HFFc6 (cell line): ENCODE data around the gene TMC1. TPM values are rescaled to one million over a fixed set of nuclear protein-coding genes. Genes with fewer than 3 reads are reported as not detected.

Experiments used
- DNase-seq: peaks from one replicate; pipeline ENCODE4 v3.0.0-alpha.2; 2018
- H3K27ac Mint-ChIP-seq: 2 replicates; pipeline ENCODE4 v1.8.0; 2020; ENCODE audit warnings: mild to moderate bottlenecking, mixed read lengths
- H3K27me3 Mint-ChIP-seq: 2 replicates; pipeline ENCODE4 v1.8.0; 2021; ENCODE audit warnings: mild to moderate bottlenecking, moderate library complexity, mixed read lengths; ENCODE audit not compliant: insufficient read depth
- H3K36me3 Mint-ChIP-seq: 2 replicates; pipeline ENCODE4 v1.8.0; 2021; ENCODE audit warnings: low read depth, mixed read lengths
- H3K4me1 Mint-ChIP-seq: 2 replicates; pipeline ENCODE4 v1.8.0; 2020; ENCODE audit warnings: low read depth, mixed read lengths
- H3K4me3 Mint-ChIP-seq: 2 replicates; pipeline ENCODE4 v1.8.0; 2020; ENCODE audit warnings: mild to moderate bottlenecking, moderate library complexity, mixed read lengths
- H3K9me3 Mint-ChIP-seq: 2 replicates; pipeline ENCODE4 v1.8.0; 2020; ENCODE audit warnings: mild to moderate bottlenecking, mixed read lengths
- CTCF ChIP-seq: fragments of 200-600 bp; sonication (generic); IDR thresholded peaks from 2 replicates; pipeline ENCODE4 v1.5.0; 2021; ENCODE audit warnings: antibody characterized with exemption, mild to moderate bottlenecking
- total RNA-seq, 6 experiments: library from RNA; stranded (reverse); fragmentation: NEBNext Ultra II Directional; extraction: Animal tissue kit (Norgen Biotek cat#: 25700); gene quantifications; 2 replicates in 1 of 6; 3 replicates in 5 of 6; pipeline ENCODE4 v1.2.3, GENCODE V29; 2021

Gene TMC1
- total RNA-seq, 6 experiments from 2014 or later: 0.09 to 1.1 (median 0.65) TPM

GRCh38 chr9:72703574-72703973 is 182.2 kb downstream of the TMC1 start:
- no peaks in the 10 kb centered on the region for H3K9me3 Mint-ChIP-seq
- no peaks in the 10 kb centered on the region for H3K36me3 Mint-ChIP-seq
- H3K4me3 Mint-ChIP-seq: no peak overlapping the region
- DNase-seq: peak; percentile 1
- TF ChIP-seq CTCF: no peak
- H3K27ac Mint-ChIP-seq: no peak overlapping the region
- peaks cover 5% of the 10 kb centered on the region for H3K27me3 Mint-ChIP-seq
- H3K4me1 Mint-ChIP-seq: no peaks in the 10 kb centered on the region

- no peaks in the 10 kb centered on the region for H3K4me1 Mint-ChIP-seq
Measured at GRCh38 chr9:72704688-72705375, 183.4 kb downstream of the TMC1 start.

GRCh38 chr9:72718503-72718902 is 197.1 kb downstream of the TMC1 start:
- no peaks in the 10 kb centered on the region for H3K9me3 Mint-ChIP-seq
- H3K4me1 Mint-ChIP-seq: no peaks in the 10 kb centered on the region
- H3K27me3 Mint-ChIP-seq: peaks cover 18% of the 10 kb centered on the region
- no peak overlapping the region for H3K4me3 Mint-ChIP-seq
- DNase-seq: no peak
- TF ChIP-seq CTCF: no peak
- H3K36me3 Mint-ChIP-seq: no peaks in the 10 kb centered on the region
- no peak overlapping the region for H3K27ac Mint-ChIP-seq

More at GRCh38 chr9:72704688-72705375, 183.4 kb downstream of the TMC1 start:
- DNase-seq: no peak
- no peak overlapping the region for H3K27ac Mint-ChIP-seq
- H3K27me3 Mint-ChIP-seq: peaks cover 8% of the 10 kb centered on the region
- no peak for TF ChIP-seq CTCF
- H3K36me3 Mint-ChIP-seq: no peaks in the 10 kb centered on the region
- H3K4me3 Mint-ChIP-seq: no peak overlapping the region
- H3K9me3 Mint-ChIP-seq: no peaks in the 10 kb centered on the region

GRCh38 chr9:72721067-72721466 is 199.7 kb downstream of the TMC1 start:
- TF ChIP-seq CTCF: no peak
- no peak for DNase-seq
- Mint-ChIP-seq H3K4me3 (no peak overlapping the region), H3K36me3 (no peaks in the 10 kb centered on the region), H3K9me3 (no peaks in the 10 kb centered on the region), H3K27ac (no peak overlapping the region), H3K27me3 (peaks cover 9% of the 10 kb centered on the region), H3K4me1 (no peaks in the 10 kb centered on the region)

- H3K27me3 Mint-ChIP-seq: no peaks in the 10 kb centered on the region; the same call in none of the 2 replicates
- no peaks in the 10 kb centered on the region for H3K4me1 Mint-ChIP-seq
- no peaks in the 10 kb centered on the region for H3K36me3 Mint-ChIP-seq
- H3K4me3 Mint-ChIP-seq: no peak overlapping the region
- no peaks in the 10 kb centered on the region for H3K9me3 Mint-ChIP-seq
- TF ChIP-seq CTCF: no peak
- no peak overlapping the region for H3K27ac Mint-ChIP-seq
- DNase-seq: no peak
Measured at GRCh38 chr9:72726947-72727346, 205.5 kb downstream of the TMC1 start.
